ELR (cell line): ENCODE measurements around the gene AOC2.

ENCODE experiments used
- DNase-seq: peaks from one replicate; pipeline ENCODE4 v3.0.0-alpha.2; 2015; ENCODE audit warnings: low read depth

AOC2 gene, protein sequence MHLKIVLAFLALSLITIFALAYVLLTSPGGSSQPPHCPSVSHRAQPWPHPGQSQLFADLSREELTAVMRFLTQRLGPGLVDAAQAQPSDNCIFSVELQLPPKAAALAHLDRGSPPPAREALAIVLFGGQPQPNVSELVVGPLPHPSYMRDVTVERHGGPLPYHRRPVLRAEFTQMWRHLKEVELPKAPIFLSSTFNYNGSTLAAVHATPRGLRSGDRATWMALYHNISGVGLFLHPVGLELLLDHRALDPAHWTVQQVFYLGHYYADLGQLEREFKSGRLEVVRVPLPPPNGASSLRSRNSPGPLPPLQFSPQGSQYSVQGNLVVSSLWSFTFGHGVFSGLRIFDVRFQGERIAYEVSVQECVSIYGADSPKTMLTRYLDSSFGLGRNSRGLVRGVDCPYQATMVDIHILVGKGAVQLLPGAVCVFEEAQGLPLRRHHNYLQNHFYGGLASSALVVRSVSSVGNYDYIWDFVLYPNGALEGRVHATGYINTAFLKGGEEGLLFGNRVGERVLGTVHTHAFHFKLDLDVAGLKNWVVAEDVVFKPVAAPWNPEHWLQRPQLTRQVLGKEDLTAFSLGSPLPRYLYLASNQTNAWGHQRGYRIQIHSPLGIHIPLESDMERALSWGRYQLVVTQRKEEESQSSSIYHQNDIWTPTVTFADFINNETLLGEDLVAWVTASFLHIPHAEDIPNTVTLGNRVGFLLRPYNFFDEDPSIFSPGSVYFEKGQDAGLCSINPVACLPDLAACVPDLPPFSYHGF

DNA sequence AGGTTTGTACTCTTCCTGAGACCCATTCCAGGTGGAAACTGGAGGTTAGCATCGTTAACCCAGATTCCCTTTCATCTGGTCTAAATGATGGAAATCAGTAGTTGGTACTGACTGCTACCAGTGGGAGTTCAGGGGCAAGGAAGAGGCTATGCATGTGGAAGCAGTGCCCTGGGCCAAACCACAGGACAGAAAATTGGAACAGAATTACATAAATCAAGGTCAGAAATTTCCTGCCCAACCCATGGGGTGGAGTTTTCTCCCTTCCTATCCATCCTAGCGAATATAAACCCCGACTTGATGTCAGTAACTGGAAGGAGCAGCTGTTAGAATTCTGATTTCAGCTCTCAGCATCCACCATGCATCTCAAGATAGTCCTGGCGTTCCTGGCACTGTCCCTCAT, at the start of gene AOC2:
AOC2 (plus strand) TSS at position 310 of the 400 bp plus-strand sequence; CDS start at position 357, 47 bp downstream.
- DNase-seq, result no peak

DNA sequence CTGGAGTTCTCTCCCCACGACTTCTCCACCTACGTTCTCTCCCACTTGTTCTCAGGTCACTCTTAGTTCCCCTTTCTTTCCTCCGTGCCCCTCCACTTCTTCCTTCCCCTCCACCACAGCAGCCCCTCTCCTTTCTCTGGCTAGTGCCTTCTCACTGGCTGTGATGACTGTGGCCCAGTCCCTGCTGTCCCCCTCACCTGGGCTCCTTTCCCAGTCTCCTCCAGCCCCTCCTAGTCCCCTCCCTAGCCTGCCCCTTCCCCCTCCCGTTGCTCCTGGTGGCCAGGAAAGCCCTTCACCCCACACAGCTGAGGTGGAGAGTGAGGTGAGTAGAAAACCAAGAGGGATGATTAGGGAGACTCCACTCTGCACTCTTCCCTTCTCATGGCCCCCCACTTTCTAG, 49.3 kb upstream of the AOC2 start:
- DNase-seq, result no peak

DNA sequence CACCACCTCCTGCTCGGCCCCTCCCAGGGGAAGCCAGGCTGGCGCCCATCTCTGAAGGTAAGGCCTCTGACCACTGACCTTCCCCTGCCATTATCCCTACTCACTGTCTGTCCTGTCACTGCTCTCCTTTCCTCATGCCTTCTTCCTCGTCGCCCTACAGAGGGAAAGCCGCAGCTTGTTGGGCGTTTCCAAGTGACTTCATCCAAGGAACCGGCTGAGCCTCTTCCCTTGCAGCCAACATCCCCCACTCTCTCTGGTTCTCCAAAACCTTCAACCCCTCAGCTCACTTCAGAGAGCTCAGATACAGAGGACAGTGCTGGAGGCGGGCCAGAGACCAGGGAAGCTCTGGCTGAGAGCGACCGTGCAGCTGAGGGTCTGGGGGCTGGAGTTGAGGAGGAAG, 48.9 kb upstream of the AOC2 start:
- DNase-seq, result no peak

DNA sequence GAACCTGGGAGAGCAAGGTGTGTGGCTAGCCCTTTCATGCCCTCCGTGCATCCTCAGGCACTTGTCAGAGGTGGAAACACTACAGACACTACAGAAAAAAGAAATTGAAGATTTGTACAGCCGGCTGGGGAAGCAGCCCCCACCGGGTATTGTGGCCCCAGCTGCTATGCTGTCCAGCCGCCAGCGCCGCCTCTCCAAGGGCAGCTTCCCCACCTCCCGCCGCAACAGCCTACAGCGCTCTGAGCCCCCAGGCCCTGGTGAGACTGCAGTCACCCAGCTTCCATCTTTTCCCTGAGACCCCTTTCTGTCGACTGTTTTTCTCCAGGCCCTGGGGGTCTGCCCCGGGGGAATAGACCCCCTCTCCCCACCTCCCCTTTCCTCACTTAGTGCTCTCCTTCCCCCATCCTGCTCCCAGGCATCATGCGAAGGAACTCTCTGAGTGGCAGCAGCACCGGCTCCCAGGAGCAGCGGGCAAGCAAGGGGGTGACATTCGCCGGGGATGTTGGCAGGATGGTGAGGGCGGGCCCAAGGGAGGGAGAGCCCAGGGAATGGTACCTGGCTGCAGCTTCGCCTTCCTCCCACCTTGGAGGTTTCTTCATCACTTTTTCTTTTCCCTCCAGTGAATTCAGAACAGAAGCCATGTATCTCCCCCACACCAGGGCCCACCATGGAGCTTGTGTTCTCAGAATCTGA, 48.2 kb upstream of the AOC2 start:
- no peak for DNase-seq

DNA sequence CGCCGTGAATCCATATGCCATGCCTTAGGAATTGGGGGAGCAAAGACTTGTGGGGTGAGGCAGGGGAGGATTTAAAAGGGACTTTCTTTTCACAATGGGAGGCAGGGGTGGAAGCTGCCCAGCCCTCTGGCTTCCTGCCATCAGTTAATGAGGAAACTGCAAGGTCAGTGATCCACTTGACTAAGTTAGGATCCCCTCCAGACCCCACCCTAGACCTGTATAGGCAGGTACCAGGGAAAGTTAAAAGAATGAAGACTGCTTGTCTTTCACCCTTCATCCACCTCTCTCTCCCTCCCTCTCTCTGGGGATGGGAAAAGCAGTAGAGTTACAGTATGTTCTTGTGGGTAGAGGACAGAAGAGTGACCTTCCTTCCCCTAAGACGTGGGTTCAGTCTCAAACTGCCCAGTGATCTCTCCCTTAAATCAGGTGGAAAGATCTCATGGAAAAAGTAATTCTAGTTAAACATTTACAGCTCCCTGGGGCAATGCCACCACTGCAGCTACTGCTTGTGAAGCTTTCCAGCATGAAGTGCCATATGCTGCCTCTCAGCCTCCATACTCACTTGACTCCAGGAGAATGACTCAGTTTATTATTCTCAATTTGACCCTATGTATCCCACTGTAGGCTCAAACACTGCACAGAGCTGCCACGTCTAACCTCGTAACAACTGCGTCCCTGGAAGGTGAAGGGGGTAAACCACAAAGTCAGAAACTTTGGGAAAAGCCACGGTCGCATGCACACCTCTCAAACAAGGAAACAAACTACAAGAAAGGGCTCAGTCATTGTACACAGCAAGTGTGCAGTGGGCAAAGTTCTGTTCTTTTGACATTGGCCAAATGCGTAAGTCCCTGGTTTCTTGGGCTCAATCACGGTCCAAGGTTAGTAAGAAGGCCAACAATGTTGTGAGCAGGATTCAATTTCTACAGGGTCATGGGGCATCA, 47.0 kb upstream of the AOC2 start:
- peak; percentile 30 for DNase-seq

DNA sequence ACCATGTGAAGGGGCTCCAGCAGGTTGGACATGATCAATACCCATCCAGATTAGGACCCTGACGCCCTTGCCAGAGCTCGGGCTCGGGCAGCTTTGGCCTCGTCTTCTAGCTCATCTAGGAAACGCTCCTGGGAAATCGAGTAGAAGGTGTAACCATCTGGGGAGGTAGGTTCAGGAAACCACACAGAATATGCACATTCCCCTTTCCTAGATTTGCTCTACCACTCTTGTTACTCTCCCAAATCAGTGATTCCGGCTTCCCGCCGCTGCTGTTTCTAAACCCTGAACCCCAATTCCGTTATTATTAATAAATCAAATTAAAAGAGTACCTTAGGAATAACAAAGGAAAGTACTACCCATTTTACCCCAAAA, 46.4 kb upstream of the AOC2 start:
- peak; percentile 29 for DNase-seq

DNA sequence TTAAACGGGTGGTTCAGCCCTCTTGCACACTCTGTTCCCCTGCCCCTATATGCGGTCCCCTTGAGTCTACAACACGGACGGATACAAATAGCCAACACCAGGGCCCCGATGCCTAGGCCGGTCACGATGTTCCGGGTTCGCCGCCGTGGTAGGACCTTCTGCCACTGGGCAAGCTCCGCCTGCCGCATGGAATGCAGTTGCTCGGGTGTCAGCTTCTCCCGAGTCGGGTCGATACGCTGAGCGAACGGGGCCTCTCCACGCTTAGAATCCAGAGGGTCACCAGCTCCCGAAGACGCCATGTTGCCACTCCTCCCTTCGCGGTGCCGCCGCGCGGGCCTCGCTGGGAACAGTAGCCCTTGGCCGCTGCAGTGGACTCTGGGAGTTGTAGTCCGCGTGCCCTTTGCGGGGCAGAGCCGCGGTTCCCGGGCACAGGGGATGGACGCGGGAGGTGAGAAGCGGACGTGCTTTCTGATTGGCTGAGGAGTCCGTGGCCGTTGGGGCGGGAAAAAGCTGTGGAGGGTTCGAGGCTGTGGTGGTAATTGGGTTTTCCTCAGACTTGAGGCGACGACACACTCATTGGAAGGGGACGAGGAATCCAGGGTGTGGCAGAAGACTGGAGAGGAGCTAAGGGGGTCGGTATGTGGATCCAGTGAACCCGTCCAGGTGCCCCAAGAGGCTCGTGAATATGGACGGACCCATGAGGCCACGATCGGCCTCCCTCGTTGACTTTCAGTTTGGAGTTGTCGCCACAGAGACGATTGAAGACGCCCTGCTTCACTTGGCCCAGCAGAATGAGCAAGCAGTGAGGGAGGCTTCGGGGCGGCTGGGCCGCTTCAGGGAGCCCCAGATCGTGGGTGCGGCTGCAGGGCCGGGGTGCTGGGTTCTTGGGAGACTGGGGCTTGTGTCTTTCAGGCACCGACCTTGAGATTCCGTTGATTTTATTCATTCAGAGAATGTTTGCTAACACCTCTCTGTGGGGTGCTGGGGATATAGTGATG, 45.7 kb upstream of the AOC2 start, which contains the start of the genes CNTD1 and COA3:
CNTD1 (plus strand) TSS at position 479 of the 998 bp plus-strand sequence; CDS start at position 686, 207 bp downstream.
COA3 (minus strand) TSS at position 322 of the 998 bp plus-strand sequence; CDS start at position 299, 23 bp downstream.
- peak; percentile 93 for DNase-seq

DNA sequence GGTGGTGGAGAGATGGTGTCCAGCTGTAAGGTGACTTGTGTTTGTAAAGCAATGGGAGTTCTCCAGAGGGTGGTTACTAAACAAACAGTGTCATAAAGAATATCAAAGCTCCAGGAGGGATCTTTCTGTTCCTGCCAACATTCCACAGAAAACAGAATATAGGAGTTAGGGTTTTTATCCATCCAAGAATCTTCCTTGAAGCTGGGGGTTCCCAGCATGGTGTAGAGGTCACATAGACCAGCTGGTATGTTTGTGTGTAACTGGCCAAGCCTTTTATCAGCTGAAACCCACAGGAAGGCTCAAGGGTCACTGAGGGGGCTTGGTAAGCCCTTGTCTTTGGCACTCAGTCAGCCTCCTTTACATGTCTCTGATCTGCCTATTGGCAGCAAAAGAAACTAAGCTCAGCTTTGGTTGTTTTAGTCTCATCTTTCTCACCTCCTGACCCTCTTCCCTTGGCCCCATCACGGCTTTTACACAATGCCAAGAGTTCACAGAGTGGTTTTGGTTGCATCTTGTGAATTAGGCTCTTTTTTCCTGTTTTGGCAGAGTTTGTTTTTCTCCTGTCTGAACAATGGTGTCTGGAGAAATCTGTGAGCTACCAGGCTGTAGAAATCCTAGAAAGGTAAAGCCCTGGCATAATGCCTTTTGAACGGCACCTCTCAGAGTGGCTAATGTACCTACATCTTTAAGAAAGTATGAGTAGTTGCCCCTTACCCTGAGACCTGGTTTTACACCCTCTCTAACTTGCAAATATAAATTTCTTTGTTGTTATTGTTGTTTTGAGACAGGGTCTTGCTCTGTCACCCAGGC, 41.1 kb upstream of the AOC2 start:
- DNase-seq, result no peak

DNA sequence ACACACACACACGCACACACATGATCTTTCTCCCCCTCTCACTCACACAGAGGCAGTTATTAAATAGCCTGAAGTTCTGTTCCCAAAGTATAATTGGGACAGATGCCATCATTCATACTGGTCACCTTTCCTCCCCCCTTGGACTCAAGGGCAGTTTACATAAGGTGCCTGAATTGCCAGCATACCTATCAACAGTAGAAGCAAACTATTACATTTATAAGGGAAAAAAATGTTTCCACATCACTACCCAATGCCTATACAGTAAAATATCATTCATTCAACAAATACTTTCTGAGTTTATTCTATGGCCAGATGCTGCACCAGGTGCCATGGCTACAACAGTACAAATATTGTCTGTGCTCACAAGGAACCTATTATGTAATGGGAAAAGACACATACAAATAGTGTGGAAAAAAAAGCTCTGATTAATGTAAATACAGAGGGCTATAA, 39.4 kb upstream of the AOC2 start:
- no peak for DNase-seq

DNA sequence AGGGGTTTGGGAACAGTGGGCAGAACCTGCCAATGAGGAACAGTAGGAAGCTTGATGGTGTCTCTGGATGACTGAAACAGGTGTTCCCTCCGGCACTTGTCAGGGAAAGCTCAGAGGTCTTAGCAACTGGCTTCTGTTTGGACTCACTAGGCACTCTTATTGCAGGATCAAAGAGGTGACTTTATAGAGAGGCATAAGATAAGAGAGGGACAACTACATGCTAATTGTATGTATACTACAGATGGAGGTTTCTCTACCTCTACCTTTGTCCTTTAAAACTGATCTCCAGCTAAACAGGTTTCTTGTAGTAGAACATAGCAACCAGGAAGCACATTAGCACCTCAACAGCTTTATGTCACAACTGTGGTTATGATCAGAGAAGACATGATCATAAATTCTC, 38.1 kb upstream of the AOC2 start:
- DNase-seq, result no peak

DNA sequence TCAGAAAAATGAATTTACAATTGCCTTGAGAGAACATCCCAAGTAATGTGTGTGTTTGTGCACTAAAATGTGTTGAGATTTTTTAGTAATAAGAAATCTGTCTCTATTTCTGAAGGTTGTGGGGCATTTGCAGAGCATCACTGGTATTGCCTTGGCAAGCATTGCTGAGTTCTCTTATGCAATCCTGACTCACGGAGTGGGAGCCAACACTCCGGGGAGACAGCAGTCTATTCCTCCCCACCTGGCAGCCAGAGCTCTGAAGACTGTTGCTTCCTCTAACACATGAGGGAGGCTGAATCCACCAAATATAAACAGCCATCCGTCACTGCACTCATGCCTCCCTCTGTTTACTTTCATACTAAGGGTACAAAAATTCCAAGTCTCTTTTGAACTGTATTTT, 35.1 kb upstream of the AOC2 start:
- peak; percentile 86 for DNase-seq

DNA sequence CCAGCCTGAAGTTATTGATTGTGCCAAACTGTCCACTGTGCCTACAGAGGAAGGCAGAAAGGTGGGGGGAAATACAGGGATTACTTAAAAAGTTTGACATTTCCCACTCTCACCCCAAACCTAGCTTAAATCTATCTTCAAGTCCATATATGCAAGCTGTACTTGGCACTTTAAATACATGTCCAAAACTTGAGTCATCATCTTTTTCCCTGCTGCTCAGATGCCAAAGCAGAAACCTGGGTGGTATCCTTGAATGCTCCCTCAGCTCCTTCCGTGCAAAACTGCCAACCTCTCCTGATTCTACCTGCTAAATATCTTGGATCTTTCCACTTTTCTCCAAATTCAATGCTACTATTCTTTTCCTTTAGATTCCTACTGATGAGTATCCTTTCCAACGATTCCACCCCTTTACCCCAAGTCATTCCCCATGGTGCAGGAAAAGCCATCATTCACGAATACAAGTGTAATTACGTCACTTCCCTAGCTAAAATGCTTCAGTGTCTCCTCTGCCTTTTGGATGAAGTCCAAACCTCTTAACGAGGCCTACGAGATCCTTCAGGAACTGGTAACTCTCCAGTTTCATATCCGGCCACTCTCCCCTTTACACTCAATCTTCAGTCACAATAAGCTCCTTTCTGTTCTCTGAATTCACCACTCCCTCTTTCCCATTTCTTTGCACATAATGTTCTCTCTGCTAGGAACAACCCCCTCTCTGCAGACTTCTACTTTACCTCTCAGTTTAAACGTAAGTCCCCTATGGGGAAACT, 29.6 kb upstream of the AOC2 start:
- DNase-seq, result peak; percentile 98

DNA sequence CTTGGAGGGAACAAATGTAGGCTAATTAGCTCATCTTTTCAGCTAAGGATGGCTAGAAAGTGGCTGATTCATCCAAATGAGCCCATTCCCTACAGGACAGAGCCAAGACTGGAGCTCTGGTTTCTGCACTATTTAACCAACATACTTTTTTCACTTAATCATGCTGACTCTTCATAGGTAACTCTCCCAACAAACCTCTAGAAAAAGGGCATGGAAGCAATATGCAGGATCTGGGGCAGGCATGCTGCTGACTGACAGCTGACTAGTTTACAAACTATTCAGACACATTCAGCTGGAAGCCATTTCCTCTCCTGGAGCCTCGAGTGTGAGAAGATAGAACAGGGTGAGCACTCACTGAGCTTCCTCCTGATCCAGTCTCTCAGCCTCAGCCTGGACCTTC, 26.5 kb upstream of the AOC2 start:
- peak; percentile 83 for DNase-seq

DNA sequence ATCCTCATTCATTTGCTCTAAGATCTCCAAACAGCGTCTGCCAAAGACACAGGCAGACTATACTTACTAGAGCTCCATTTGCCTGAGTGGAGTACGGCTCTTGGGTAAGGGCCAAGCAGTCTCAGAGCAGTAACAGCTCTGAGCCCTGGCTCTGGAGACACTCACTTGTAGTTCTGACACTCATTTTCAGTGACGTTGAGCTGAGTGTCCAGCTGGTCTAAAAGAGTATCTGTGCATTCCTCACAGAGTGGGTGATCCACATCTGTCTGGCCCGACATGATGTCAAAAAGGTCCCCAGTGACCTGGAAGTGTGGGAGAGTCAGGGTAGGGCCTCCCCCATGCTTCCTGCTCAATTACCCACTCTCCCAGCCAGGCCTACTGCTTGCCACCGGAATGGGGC, 26.0 kb upstream of the AOC2 start:
- peak; percentile 37 for DNase-seq

DNA sequence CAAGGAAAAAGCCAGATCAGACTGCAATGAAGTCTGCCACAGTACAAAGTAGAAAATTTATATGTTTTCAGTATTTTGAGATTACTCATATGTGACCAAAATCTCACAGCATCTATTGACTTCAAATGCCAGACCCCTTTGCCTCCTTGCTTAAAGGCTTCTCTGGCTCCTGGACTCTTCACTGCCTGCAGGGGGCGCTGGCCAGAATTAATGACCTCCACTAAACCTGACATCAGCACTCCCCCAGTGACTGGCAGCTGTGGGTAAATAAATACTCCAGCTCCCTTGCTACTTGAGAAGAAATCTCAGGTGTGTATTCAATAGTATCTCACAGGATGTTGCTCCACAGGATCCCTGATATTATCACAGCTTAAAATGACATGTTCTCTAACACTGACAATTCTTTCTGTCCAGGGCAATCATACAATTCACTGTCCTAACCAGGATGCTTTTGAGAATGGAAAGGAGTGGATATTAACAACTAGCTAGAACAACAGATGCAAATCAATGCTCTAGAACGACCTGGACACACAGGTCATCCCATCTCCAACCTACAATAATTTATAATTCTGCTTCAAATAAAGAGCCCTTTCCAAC, 24.3 kb upstream of the AOC2 start:
- DNase-seq, result peak; percentile 85

DNA sequence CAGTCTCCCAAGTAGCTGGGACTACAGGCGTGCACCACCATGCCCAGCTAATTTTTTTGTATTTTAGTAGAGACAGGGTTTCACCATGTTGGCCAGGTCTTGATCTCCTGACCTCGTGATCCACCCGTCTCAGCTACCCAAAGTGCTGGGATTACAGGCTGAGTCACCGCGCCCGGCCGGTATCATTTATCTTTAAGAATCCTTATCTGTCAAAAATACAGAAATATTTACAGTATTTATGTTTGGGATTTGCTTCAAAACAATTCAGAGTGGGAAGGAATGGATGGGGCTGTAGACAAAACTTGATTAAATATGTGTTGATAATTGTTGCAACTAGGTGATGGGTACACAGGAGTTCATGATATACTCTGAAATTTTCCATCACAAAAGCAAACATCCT, 23.2 kb upstream of the AOC2 start:
- DNase-seq, result no peak

DNA sequence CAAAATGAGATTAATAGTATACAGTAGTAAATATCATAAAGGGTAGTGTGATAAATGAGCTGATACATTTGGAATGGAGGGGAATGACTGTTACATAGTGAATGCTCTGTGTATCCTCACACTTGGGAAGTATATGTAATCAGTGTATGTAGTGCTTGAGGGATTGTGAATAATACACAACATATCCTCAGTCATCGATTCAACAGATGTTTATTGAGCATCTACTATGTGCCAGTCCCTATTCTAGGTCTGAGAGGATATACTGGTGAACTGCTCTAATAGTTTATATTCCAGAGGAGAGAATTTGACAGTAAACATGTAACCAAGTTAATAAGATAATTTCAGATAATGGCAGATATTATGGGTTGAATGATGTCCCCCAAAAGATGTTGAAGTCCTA, 16.9 kb upstream of the AOC2 start:
- DNase-seq, result no peak

DNA sequence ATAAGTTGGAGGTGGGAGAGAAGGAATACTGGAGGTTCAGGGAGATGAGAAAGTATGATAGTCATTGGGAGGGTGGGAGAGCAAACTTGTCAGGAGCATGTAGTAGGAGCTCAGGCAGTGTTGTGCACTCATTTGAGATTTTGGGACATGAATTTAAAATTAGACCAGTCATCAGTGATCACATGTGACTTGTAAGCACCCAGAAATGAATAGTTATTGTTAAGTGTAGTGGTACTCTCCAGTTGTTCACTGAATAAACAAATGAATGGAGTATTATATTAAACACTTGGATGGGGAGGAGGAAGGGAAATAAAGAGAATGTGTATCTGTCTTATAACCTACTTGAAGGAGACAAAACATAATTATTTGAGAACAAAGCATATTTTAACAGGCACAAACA, 13.4 kb upstream of the AOC2 start:
- DNase-seq, result no peak
